ENCODE measurements around the gene CARD19.

CARD19 gene

DNA sequence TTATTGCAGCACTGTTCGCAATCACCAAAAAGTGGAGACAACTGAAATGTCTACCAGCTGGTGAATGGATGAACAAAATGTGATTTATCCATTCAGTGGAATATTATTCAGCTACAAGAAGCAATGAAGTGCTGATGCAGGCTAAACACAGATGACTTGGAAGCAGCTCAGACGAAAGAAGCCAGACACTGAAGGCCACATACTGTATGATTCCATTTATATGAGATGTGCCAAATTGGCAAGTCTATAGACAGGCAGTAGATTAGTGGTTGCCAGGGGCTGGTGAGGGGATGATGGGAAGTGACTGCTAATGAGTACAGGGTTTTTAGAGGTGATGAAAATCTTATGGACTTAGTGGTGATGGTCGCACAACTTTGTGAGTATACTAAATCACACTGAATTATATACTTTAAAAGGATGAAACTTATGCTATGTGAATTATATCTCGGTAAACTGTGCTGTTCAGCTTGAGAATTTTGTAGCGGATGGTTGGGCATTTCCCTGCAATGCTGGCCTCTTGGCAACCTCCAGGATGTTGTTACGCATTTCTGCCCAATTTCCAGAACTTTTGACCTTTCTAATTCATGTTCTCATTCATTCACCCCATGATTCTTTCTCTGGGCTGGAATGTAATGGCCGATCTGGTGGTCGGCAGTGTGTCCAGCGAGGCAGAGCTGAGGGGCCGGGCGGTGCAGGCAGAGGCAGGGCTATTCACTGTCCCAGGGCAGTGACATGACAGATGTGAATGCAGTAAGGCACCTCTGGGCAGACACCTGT lies 66.0 kb downstream of the CARD19 start:
- DNase-seq (ENCODE audit: low read depth): no peak

All from fibroblast of the conjunctiva (primary cell).